Loucy (cell line): Measurements from ENCODE around the gene NRCAM.

Source experiments
- H2AFZ ChIP-seq: fragments of 200-600 bp; sonication (generic); 2 replicates; pipeline ENCODE4 v1.6.0; 2016; ENCODE audit warnings: antibody characterized with exemption, mild to moderate bottlenecking, low read length, moderate library complexity
- H3F3A ChIP-seq: fragments of 200-600 bp; 2 replicates; pipeline ENCODE4 v1.6.0; 2016; ENCODE audit warnings: antibody characterized with exemption, low read depth, mild to moderate bottlenecking
- H3K27me3 ChIP-seq: fragments of 200-600 bp; sonication (generic); 2 replicates; pipeline ENCODE4 v1.6.1; 2014; ENCODE audit warnings: low read length, mild to moderate bottlenecking; ENCODE audit not compliant: insufficient read depth, poor library complexity, severe bottlenecking
- H3K36me3 ChIP-seq: fragments of 200-600 bp; sonication (generic); 2 replicates; pipeline ENCODE4 v1.6.1; 2016; ENCODE audit warnings: low read length; ENCODE audit not compliant: insufficient read depth
- H3K4me1 ChIP-seq: fragments of 200-600 bp; sonication (generic); 2 replicates; pipeline ENCODE4 v1.5.1; 2014; ENCODE audit warnings: low read length, mild to moderate bottlenecking; ENCODE audit not compliant: insufficient read depth, poor library complexity, severe bottlenecking
- H3K4me2 ChIP-seq: fragments of 200-600 bp; sonication (generic); 2 replicates; pipeline ENCODE4 v1.6.0; 2014; ENCODE audit warnings: antibody characterized with exemption, low read length, low read depth, mild to moderate bottlenecking; ENCODE audit not compliant: poor library complexity, severe bottlenecking
- H3K4me3 ChIP-seq: fragments of 200-600 bp; sonication (generic); 2 replicates; pipeline ENCODE4 v1.5.1; 2014; ENCODE audit warnings: low read length, mild to moderate bottlenecking, mixed read lengths; ENCODE audit not compliant: poor library complexity, severe bottlenecking
- H3K79me2 ChIP-seq: fragments of 200-600 bp; sonication (generic); 2 replicates; pipeline ENCODE4 v1.6.1; 2014; ENCODE audit warnings: low read length; ENCODE audit not compliant: insufficient read depth
- H3K9ac ChIP-seq: fragments of 200-600 bp; sonication (generic); 2 replicates; pipeline ENCODE4 v1.6.0; 2014; ENCODE audit warnings: mild to moderate bottlenecking, low read depth, low read length, moderate library complexity; ENCODE audit not compliant: poor library complexity, severe bottlenecking
- H3K9me2 ChIP-seq: fragments of 200-600 bp; sonication (generic); replicated peaks from 2 replicates; pipeline ENCODE4 v1.6.1; 2016; ENCODE audit warnings: low read depth, low read length, mixed read lengths
- H3K9me3 ChIP-seq: fragments of 200-600 bp; sonication (generic); 2 replicates; pipeline ENCODE4 v1.6.1; 2014; ENCODE audit warnings: mild to moderate bottlenecking, antibody characterized with exemption, low read length, low read depth; ENCODE audit not compliant: insufficient read depth
- H4K20me1 ChIP-seq: fragments of 200-600 bp; sonication (generic); 2 replicates; pipeline ENCODE4 v1.6.0; 2014; ENCODE audit warnings: antibody characterized with exemption, low read length, mild to moderate bottlenecking; ENCODE audit not compliant: insufficient read depth, poor library complexity, severe bottlenecking
- CTCF ChIP-seq: fragments of 200-600 bp; sonication (generic); conservative IDR thresholded peaks from 2 replicates; pipeline ENCODE4 v1.5.1; 2014; ENCODE audit warnings: mild to moderate bottlenecking, antibody characterized with exemption, low read length
- EZH2phosphoT487 ChIP-seq: fragments of 200-600 bp; IDR thresholded peaks from 2 replicates; pipeline ENCODE4 v1.6.1; 2018; ENCODE audit warnings: antibody characterized with exemption, mild to moderate bottlenecking, moderate library complexity, borderline replicate concordance

Gene NRCAM

GRCh38 chr7:108270385-108271015, 185.7 kb downstream of the NRCAM start:
- Histone ChIP-seq H3K4me2 (no peak overlapping the region), H3K9ac (no peak overlapping the region), H4K20me1 (no peaks in the 10 kb centered on the region), H3K36me3 (no peaks in the 10 kb centered on the region), H3F3A (no peaks in the 10 kb centered on the region), H3K9me2 (no peaks in the 10 kb centered on the region), H3K4me1 (no peaks in the 10 kb centered on the region), H2AFZ (no peak overlapping the region), H3K9me3 (no peaks in the 10 kb centered on the region), H3K79me2 (no peaks in the 10 kb centered on the region), H3K4me3 (no peak overlapping the region), H3K27me3 (no peaks in the 10 kb centered on the region)
- TF ChIP-seq EZH2phosphoT487 (no peak), CTCF (no peak)

- Histone ChIP-seq H3K9me3 (no peaks in the 10 kb centered on the region), H2AFZ (no peak overlapping the region), H3K4me2 (no peak overlapping the region), H4K20me1 (no peaks in the 10 kb centered on the region), H3K9ac (no peak overlapping the region), H3K36me3 (no peaks in the 10 kb centered on the region), H3K4me1 (no peaks in the 10 kb centered on the region), H3F3A (no peaks in the 10 kb centered on the region), H3K4me3 (no peak overlapping the region), H3K79me2 (no peaks in the 10 kb centered on the region), H3K27me3 (no peaks in the 10 kb centered on the region), H3K9me2 (no peaks in the 10 kb centered on the region)
- no peak for TF ChIP-seq CTCF
- no peak for TF ChIP-seq EZH2phosphoT487
Measured at GRCh38 chr7:108268200-108268820, 187.9 kb downstream of the NRCAM start.

- Histone ChIP-seq H3F3A (no peaks in the 10 kb centered on the region), H3K4me2 (no peak overlapping the region), H2AFZ (no peak overlapping the region), H3K79me2 (no peaks in the 10 kb centered on the region), H3K9me2 (no peaks in the 10 kb centered on the region), H3K27me3 (no peaks in the 10 kb centered on the region), H3K36me3 (no peaks in the 10 kb centered on the region), H3K4me3 (no peak overlapping the region), H3K9me3 (no peaks in the 10 kb centered on the region), H3K4me1 (no peaks in the 10 kb centered on the region), H4K20me1 (no peaks in the 10 kb centered on the region), H3K9ac (no peak overlapping the region)
- TF ChIP-seq EZH2phosphoT487 (no peak), CTCF (no peak)
Measured at GRCh38 chr7:108267615-108268014, 188.6 kb downstream of the NRCAM start.
